Neural crest cell (in vitro differentiated cells): ENCODE measurements around the gene UCP2. TPM values are rescaled to one million over a fixed set of nuclear protein-coding genes. Genes with fewer than 3 reads are reported as not detected.

Experiments used
- DNase-seq: peaks from one replicate; pipeline ENCODE4 v3.0.0; 2021; ENCODE audit warnings: low read depth, mixed read lengths, low spot score
- H3K27ac Mint-ChIP-seq: one replicate; pipeline ENCODE4 v1.8.0; 2021; ENCODE audit warnings: mild to moderate bottlenecking, mixed read lengths; ENCODE audit not compliant: unreplicated experiment
- H3K27me3 Mint-ChIP-seq: 2 replicates; pipeline ENCODE4 v1.8.0; 2021; ENCODE audit warnings: low read depth, mild to moderate bottlenecking, mixed read lengths
- H3K36me3 Mint-ChIP-seq: 2 replicates; pipeline ENCODE4 v1.8.0; 2021; ENCODE audit warnings: low read depth, mild to moderate bottlenecking, mixed read lengths
- H3K4me1 Mint-ChIP-seq: 2 replicates; pipeline ENCODE4 v1.8.0; 2021; ENCODE audit warnings: mixed read lengths
- H3K4me3 Mint-ChIP-seq: one replicate; pipeline ENCODE4 v1.8.0; 2021; ENCODE audit warnings: mild to moderate bottlenecking, mixed read lengths
- H3K9me3 Mint-ChIP-seq: 2 replicates; pipeline ENCODE4 v1.8.0; 2021; ENCODE audit warnings: mixed read lengths
- CTCF ChIP-seq: fragments of 200-600 bp; sonication (generic); conservative IDR thresholded peaks from 2 replicates; pipeline ENCODE4 v1.5.0; 2021; ENCODE audit warnings: antibody characterized with exemption, mild to moderate bottlenecking
- total RNA-seq: library from RNA; stranded (reverse); gene quantifications from 2 replicates; pipeline ENCODE4 v1.2.1, GENCODE V29; 2021

The UCP2 gene
- total RNA-seq, 1 donor from 2014 or later, result 71.4 TPM

- peak within 1 kb of the TSS; percentile 75 for H3K27ac Mint-ChIP-seq
Observed at GRCh38 chr11:74008373-74009229, 26.0 kb upstream of the UCP2 start, which contains the start of gene UCP3. UCP3 (minus strand) TSS chr11:74009085; CDS start chr11:74007042, 2,043 bp downstream.

GRCh38 chr11:74007691-74008372, 25.2 kb upstream of the UCP2 start:
- Mint-ChIP-seq H3K4me1 (peaks cover 5% of the 10 kb centered on the region), H3K27me3 (no peaks in the 10 kb centered on the region), H3K9me3 (no peaks in the 10 kb centered on the region), H3K36me3 (peaks cover 14% of the 10 kb centered on the region), H3K27ac (no peak overlapping the region), H3K4me3 (no peak overlapping the region)
- DNase-seq, result no peak
- TF ChIP-seq CTCF, result no peak

More at GRCh38 chr11:74008373-74009229, 26.0 kb upstream of the UCP2 start, which contains the start of gene UCP3:
- Mint-ChIP-seq H3K9me3 (no peaks in the 10 kb centered on the region), H3K27me3 (no peaks in the 10 kb centered on the region), H3K4me3 (no peak within 1 kb of the TSS), H3K36me3 (peaks cover 14% of the 10 kb centered on the region), H3K4me1 (peaks cover 5% of the 10 kb centered on the region)
- DNase-seq, result no peak
- no peak for TF ChIP-seq CTCF

- H3K36me3 Mint-ChIP-seq, result peaks cover 11% of the 10 kb centered on the region
- H3K27ac Mint-ChIP-seq, result peak overlapping the region; percentile 88
- no peaks in the 10 kb centered on the region for H3K9me3 Mint-ChIP-seq
- H3K4me1 Mint-ChIP-seq, result peaks cover 5% of the 10 kb centered on the region
- H3K27me3 Mint-ChIP-seq, result no peaks in the 10 kb centered on the region
- no peak for TF ChIP-seq CTCF
- no peak overlapping the region for H3K4me3 Mint-ChIP-seq
- DNase-seq, result no peak
Observed at GRCh38 chr11:74006743-74007304, 24.2 kb upstream of the UCP2 start.

- H3K4me1 Mint-ChIP-seq, result peaks cover 5% of the 10 kb centered on the region
- no peaks in the 10 kb centered on the region for H3K9me3 Mint-ChIP-seq
- no peak for DNase-seq
- H3K4me3 Mint-ChIP-seq, result no peak overlapping the region
- no peaks in the 10 kb centered on the region for H3K27me3 Mint-ChIP-seq
- peaks cover 8% of the 10 kb centered on the region for H3K36me3 Mint-ChIP-seq
- TF ChIP-seq CTCF, result no peak
- H3K27ac Mint-ChIP-seq, result peak overlapping the region; percentile 71
Observed at GRCh38 chr11:74005721-74006517, 23.3 kb upstream of the UCP2 start.
